Stimulated activated naive CD8-positive, alpha-beta T cell treated with anti-CD3 and anti-CD28 coated beads, Interleukin-15, amount 100 ng/mL, for 72 hours (primary cell): ENCODE measurements around the gene CALHM4.

Experiments used
- ATAC-seq: fragments of 150-1000 bp; cut with Tn5 transposase; 2 replicates; pipeline ENCODE4 v1.10.0; 2021; ENCODE audit warnings: mild to moderate bottlenecking, moderate library complexity
- DNase-seq, 2 donors: peaks; one replicate each; pipeline ENCODE4 v3.0.0; 2021 to 2022
- H3K27ac Mint-ChIP-seq, 2 donors: one replicate each; pipeline ENCODE4 v1.8.0; 2022; ENCODE audit warnings: mild to moderate bottlenecking in 2 of 2, mixed read lengths in 2 of 2, moderate library complexity in 2 of 2
- H3K27me3 Mint-ChIP-seq: one replicate; pipeline ENCODE4 v1.8.0; 2022; ENCODE audit warnings: mixed read lengths
- H3K4me1 Mint-ChIP-seq: one replicate; pipeline ENCODE4 v1.8.0; 2022; ENCODE audit warnings: mild to moderate bottlenecking, mixed read lengths
- H3K4me3 Mint-ChIP-seq, 2 donors: one replicate each; pipeline ENCODE4 v1.8.0; 2022; ENCODE audit warnings: mild to moderate bottlenecking in 2 of 2, mixed read lengths in 2 of 2, moderate library complexity in 1 of 2
- H3K9me3 Mint-ChIP-seq, 2 donors: one replicate each; pipeline ENCODE4 v1.8.0; 2022; ENCODE audit warnings: mixed read lengths in 2 of 2

Gene CALHM4

DNA sequence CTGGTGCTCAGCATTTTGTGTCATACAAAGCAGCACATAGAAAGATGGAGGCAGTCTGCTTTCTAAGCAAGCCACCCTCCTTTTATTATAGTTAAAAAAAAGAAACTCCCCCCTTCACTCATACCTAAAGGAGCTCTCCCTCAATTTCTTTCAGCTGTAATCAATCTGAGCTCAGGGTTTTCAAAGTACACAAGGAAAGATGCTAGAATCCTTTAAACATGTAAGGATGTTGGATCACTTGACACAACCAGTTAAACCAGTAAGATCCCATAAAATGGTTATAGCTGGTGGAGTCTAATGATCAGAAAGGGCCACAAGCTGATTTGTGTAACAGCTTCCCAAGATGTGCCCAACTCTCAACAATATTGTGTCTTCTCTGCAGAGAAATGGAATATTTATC is at the start of gene CALHM4:
CALHM4 (plus strand) TSS at position 301 of the 400 bp plus-strand sequence; CDS start at position 344, 43 bp downstream.
- ATAC-seq (no peak), DNase-seq (no peak)
- Mint-ChIP-seq H3K27ac (no peak within 1 kb of the TSS), H3K27me3 (peaks cover 18% of the 10 kb centered on the region), H3K4me1 (no peaks in the 10 kb centered on the region), H3K9me3 (no peaks in the 10 kb centered on the region), H3K4me3 (no peak within 1 kb of the TSS)

DNA sequence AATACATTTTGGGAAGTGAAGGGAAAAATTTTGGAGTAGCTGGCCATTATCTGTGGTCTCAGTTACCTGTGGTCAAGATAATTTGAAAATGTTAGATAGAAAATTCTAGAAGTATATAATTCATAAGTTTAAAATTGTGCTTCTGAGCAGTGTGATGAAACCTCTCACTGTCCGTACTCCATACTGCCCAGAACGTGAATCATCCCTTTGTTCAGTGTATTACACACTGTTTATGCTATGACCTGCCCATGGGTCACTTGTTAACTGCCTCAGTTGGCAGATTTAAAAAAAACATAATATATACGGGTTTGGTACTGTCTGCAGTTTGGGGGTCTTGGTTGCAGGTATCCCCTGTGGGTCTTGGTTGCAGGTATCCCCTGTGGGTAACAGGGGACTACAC is 46.2 kb upstream of the CALHM4 start:
- ATAC-seq (no peak), DNase-seq (no peak)
- no peaks in the 10 kb centered on the region for H3K4me1 Mint-ChIP-seq
- peaks cover 9 to 22% of the 10 kb centered on the region in 2 donors for H3K9me3 Mint-ChIP-seq
- H3K27ac Mint-ChIP-seq = no peak overlapping the region
- H3K4me3 Mint-ChIP-seq = no peak overlapping the region
- peaks cover 18% of the 10 kb centered on the region for H3K27me3 Mint-ChIP-seq

DNA sequence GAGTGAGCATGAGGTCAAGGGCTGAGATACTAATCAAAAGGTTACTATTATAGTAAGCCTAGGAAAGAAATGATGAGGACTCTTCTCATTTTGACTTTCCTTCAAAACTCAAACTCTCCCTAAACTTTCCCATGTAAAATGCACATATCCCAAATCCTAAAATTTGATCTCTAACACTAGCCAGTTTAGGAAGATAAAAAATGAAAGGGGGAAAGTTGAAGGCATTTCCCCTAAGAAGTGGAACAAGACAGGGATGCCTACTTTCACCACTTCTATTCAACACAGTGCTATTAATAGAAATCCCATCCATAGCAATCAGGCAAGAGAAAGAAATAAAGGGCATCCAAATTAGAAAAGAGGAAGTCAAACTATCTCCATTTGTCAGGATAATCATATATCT is 45.0 kb upstream of the CALHM4 start:
- H3K9me3 Mint-ChIP-seq = peaks cover 5 to 18% of the 10 kb centered on the region in 2 donors
- no peak overlapping the region for H3K4me3 Mint-ChIP-seq
- no peak overlapping the region for H3K27ac Mint-ChIP-seq
- peaks cover 11% of the 10 kb centered on the region for H3K27me3 Mint-ChIP-seq
- no peak for ATAC-seq
- no peaks in the 10 kb centered on the region for H3K4me1 Mint-ChIP-seq
- no peak for DNase-seq

DNA sequence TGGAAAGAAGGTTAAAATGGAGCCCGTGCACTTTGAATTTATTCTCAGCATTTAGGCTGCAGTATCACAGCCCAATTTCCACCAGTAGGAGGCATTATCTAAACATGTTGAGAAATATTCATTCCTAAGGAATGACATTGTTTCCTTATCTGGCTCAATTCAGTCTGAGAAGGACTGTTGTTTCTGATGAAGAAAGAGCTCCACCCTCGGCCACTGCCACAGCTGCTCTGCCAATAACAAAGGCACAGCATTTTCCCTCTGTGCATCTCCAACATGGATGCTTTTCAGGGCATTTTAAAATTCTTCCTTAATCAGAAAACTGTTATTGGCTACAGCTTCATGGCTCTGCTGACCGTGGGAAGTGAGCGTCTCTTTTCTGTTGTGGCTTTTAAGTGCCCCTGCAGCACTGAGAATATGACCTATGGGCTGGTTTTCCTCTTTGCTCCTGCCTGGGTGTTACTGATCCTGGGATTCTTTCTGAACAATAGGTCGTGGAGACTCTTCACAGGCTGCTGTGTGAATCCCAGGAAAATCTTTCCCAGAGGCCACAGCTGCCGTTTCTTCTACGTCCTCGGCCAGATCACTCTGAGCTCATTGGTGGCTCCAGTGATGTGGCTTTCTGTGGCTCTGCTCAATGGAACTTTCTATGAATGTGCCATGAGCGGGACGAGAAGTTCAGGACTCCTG is 42.0 kb upstream of the CALHM4 start, which contains the start of gene CALHM5:
CALHM5 (plus strand) TSS at position 216 of the 687 bp plus-strand sequence; CDS start at position 274, 58 bp downstream.
- ATAC-seq = no peak
- H3K27ac Mint-ChIP-seq = no peak within 1 kb of the TSS
- H3K4me3 Mint-ChIP-seq = no peak within 1 kb of the TSS
- H3K9me3 Mint-ChIP-seq = peaks cover 0 to 13% of the 10 kb centered on the region in 2 donors
- H3K27me3 Mint-ChIP-seq = no peaks in the 10 kb centered on the region
- H3K4me1 Mint-ChIP-seq = no peaks in the 10 kb centered on the region
- DNase-seq = no peak

DNA sequence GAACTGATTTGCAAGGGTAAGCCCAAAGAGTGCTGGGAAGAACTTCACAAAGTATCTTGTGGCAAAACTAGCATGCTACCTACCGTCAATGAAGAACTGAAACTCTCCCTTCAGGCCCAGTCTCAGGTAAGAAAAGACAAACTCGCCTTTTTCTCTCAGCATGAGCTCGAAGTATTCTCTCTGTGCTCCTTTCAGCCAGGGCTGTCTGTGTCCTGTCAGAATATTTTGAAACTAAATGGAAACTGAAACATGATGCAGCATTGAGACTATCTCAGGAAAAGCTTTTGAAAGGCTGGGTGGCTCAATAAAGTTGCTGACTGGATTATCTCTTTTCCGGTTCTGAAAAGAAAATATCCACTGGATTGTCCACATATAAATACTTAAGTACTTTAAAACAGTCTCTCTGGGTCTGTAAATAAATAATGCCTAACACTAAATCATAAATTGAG is 41.4 kb upstream of the CALHM4 start:
- H3K27me3 Mint-ChIP-seq = no peaks in the 10 kb centered on the region
- H3K27ac Mint-ChIP-seq = no peak overlapping the region
- no peak overlapping the region for H3K4me3 Mint-ChIP-seq
- H3K9me3 Mint-ChIP-seq = peaks cover 0 to 13% of the 10 kb centered on the region in 2 donors
- DNase-seq (no peak), ATAC-seq (no peak)
- no peaks in the 10 kb centered on the region for H3K4me1 Mint-ChIP-seq

DNA sequence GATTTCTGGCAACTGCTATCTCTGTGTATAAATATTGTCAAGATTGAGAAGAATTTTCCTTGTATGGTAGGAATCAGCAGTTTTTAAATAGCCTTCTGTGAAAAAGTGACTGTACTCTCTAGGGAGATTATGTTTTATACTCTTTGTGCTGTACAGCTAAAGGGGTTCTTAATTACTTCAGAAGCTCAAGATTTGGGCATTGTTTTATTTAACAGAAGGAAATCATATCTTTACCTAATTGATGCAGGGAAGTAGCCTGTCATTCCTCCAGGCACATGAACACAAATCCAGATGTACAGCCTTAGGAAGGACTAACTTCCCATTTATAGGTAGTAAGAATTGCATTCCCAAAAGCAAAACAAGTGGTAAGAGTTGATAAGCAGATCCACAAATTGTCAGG is 40.8 kb upstream of the CALHM4 start:
- H3K4me3 Mint-ChIP-seq = no peak overlapping the region
- ATAC-seq (no peak), DNase-seq (no peak)
- no peak overlapping the region for H3K27ac Mint-ChIP-seq
- no peaks in the 10 kb centered on the region for H3K4me1 Mint-ChIP-seq
- H3K9me3 Mint-ChIP-seq = peaks cover 0 to 13% of the 10 kb centered on the region in 2 donors
- peaks cover under 1% of the 10 kb centered on the region for H3K27me3 Mint-ChIP-seq

GRCh38 chr6:116513224-116513875 is 40.2 kb upstream of the CALHM4 start:
- H3K9me3 Mint-ChIP-seq = peaks cover 0 to 10% of the 10 kb centered on the region in 2 donors
- ATAC-seq (no peak), DNase-seq (no peak)
- H3K27ac Mint-ChIP-seq = no peak overlapping the region
- peaks cover 6% of the 10 kb centered on the region for H3K27me3 Mint-ChIP-seq
- no peaks in the 10 kb centered on the region for H3K4me1 Mint-ChIP-seq
- no peak overlapping the region for H3K4me3 Mint-ChIP-seq

- no peak for ATAC-seq
- no peak overlapping the region for H3K27ac Mint-ChIP-seq
- H3K4me1 Mint-ChIP-seq = no peaks in the 10 kb centered on the region
- peaks cover 11% of the 10 kb centered on the region for H3K27me3 Mint-ChIP-seq
- DNase-seq = no peak
- peaks cover 0 to 3% of the 10 kb centered on the region in 2 donors for H3K9me3 Mint-ChIP-seq
- H3K4me3 Mint-ChIP-seq = no peak overlapping the region
Observed at GRCh38 chr6:116514111-116514510, 39.4 kb upstream of the CALHM4 start.

DNA sequence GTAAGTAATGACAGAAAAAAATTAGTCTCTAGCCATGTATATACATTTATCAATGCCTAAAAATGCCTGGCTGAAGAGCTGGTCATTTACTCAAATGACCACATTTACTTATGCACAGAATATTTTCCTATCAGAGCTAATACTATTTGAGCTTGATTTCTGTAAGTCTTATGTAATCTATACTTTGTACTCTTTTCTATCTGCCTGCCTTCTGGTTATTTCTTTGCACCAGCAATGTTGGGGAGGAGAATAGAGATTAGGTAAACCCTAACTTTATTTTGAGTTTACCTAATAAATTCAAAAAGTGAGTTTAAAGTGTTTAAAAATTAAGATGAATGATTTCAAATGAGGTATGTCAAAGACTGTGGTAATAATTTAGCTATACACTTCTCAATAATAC is 38.4 kb upstream of the CALHM4 start:
- Mint-ChIP-seq H3K4me1 (no peaks in the 10 kb centered on the region), H3K9me3 (no peaks in the 10 kb centered on the region), H3K4me3 (no peak overlapping the region), H3K27me3 (peaks cover 11% of the 10 kb centered on the region), H3K27ac (no peak overlapping the region)
- DNase-seq (no peak), ATAC-seq (no peak)

DNA sequence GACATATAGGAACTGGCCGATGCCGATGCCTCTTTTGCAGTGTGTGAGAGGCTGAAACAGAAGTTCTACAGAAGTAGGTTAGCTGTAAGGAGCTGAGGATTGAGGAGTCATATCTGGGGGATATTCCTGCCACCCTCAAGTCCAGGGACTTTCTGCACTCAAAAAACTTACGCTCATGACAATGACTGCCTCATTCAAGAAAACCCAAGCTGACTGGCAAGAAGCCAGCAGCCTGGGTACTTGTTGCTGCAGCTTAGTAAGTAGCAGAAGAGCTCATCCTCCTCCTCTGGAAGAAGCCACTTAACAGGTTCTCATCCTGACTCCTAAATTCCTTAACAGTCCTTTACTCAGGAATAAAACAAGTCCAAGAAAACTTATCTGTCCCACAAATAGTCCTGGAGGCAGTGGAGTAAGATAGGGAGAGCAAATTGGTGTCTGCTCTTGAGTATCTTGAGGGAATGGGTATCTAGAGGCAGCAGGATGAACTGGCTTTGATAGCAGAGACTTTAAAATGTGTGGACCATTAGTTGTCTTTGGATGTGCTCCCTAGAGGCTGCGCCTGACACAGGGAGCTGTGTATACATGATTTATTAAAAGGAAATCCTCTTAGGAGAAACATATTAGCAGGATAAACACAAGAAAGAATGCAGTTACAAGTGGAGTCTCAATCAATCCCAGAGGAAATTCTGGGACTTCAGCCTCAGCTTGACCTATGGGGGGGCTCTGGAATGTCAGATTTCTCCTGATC is 34.8 kb upstream of the CALHM4 start:
- H3K4me1 Mint-ChIP-seq = no peaks in the 10 kb centered on the region
- no peak for ATAC-seq
- no peak overlapping the region for H3K27ac Mint-ChIP-seq
- H3K9me3 Mint-ChIP-seq = no peaks in the 10 kb centered on the region
- DNase-seq = no peak
- H3K27me3 Mint-ChIP-seq = peaks cover 11% of the 10 kb centered on the region
- H3K4me3 Mint-ChIP-seq = no peak overlapping the region

DNA sequence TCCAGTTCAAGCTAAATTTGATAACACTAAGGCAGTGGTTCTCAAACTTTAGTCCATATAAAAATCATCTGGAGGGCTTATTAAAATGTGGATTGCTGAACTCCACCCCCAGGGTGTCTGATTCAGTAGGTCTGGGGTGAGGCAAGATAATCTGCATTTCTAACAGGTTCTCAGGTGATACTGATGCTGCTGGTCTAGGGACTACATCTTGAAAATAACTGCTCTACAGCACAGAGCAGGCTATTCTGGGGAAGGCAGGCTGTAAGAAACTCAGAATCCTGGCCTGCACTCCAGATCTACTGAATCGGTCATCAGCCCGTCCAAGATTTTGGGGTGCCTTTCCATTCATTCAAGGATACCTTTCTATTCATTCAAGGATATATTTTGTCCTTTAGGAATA is 30.7 kb upstream of the CALHM4 start:
- Mint-ChIP-seq H3K9me3 (no peaks in the 10 kb centered on the region), H3K27me3 (peaks cover 9% of the 10 kb centered on the region), H3K4me1 (no peaks in the 10 kb centered on the region), H3K27ac (no peak overlapping the region), H3K4me3 (no peak overlapping the region)
- DNase-seq (no peak), ATAC-seq (no peak)

- Mint-ChIP-seq H3K27me3 (peaks cover 6% of the 10 kb centered on the region), H3K9me3 (no peaks in the 10 kb centered on the region), H3K27ac (no peak overlapping the region), H3K4me3 (no peak overlapping the region), H3K4me1 (no peaks in the 10 kb centered on the region)
- ATAC-seq = no peak
- DNase-seq = no peak
Observed at GRCh38 chr6:116524236-116524635, 29.3 kb upstream of the CALHM4 start.

- no peak for DNase-seq
- Mint-ChIP-seq H3K4me3 (no peak overlapping the region), H3K4me1 (no peaks in the 10 kb centered on the region), H3K27ac (no peak overlapping the region), H3K27me3 (peaks cover 26% of the 10 kb centered on the region), H3K9me3 (no peaks in the 10 kb centered on the region)
- no peak for ATAC-seq
Observed at GRCh38 chr6:116528133-116528532, 25.4 kb upstream of the CALHM4 start.

- H3K4me1 Mint-ChIP-seq = no peaks in the 10 kb centered on the region
- H3K27ac Mint-ChIP-seq = no peak overlapping the region
- H3K4me3 Mint-ChIP-seq = no peak overlapping the region
- H3K9me3 Mint-ChIP-seq = no peaks in the 10 kb centered on the region
- DNase-seq (no peak), ATAC-seq (no peak)
- peaks cover 29% of the 10 kb centered on the region for H3K27me3 Mint-ChIP-seq
Observed at GRCh38 chr6:116528780-116529179, 24.8 kb upstream of the CALHM4 start.

DNA sequence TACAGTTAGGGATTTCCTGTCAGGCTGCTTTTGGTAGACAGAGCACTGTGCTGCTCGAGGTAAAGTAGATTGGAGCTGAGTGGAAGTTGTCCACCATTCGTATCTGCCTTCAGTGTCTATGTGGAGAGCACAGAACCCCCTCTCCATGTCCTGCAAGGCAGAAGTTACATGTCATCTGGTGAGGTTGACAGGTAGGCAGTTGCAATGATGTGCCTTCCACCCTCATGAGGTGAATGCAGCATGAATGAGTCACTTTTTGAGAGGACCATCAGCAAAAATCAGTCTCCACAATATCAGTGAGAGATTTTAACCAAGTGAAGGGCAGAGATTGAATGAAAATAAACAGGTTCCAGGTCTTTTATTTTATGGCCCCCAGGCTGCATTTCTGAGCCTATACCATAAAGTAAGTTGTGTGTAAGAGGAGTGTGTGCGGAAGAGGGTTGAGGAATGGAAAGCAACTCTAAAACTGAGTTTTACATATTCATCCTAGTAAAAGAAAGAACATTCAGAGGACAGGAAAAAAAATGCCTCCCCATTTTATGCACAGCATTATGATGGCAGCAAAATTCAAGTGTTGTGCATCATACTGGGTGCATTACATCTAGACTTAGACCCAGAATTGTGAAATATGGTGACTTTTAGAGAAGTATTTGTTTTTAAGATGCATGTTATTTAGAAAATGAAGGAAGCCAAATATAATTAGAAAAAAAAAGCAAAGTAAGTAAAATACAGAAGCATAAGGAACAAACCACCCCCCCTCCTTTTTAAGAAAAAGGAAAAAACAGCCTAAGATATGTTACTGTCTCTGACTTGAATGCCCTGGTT is 23.9 kb upstream of the CALHM4 start:
- Mint-ChIP-seq H3K9me3 (no peaks in the 10 kb centered on the region), H3K4me1 (no peaks in the 10 kb centered on the region), H3K27ac (no peak overlapping the region), H3K4me3 (no peak overlapping the region), H3K27me3 (peaks cover 33% of the 10 kb centered on the region)
- no peak for DNase-seq
- no peak for ATAC-seq
